Nephron progenitor cell (in vitro differentiated cells): Measurements from ENCODE around the gene ELMOD1.

Source experiments
- DNase-seq: peaks from one replicate; pipeline ENCODE4 v3.0.0; 2021
- H3K27ac Mint-ChIP-seq: 2 replicates; pipeline ENCODE4 v1.8.0; 2021; ENCODE audit warnings: mild to moderate bottlenecking, moderate library complexity, mixed read lengths
- H3K27me3 Mint-ChIP-seq: 2 replicates; pipeline ENCODE4 v1.8.0; 2021; ENCODE audit warnings: mild to moderate bottlenecking, low read depth, mixed read lengths; ENCODE audit not compliant: poor library complexity
- H3K36me3 Mint-ChIP-seq: 2 replicates; pipeline ENCODE4 v1.8.0; 2021; ENCODE audit warnings: low read depth, mixed read lengths
- H3K4me1 Mint-ChIP-seq: 2 replicates; pipeline ENCODE4 v1.8.0; 2021; ENCODE audit warnings: mixed read lengths
- H3K4me3 Mint-ChIP-seq: 2 replicates; pipeline ENCODE4 v1.8.0; 2021; ENCODE audit warnings: mild to moderate bottlenecking, moderate library complexity, mixed read lengths
- H3K9me3 Mint-ChIP-seq: 2 replicates; pipeline ENCODE4 v1.8.0; 2021; ENCODE audit warnings: mild to moderate bottlenecking, moderate library complexity, mixed read lengths
- CTCF ChIP-seq: fragments of 200-600 bp; sonication (generic); IDR thresholded peaks from 2 replicates; pipeline ENCODE4 v1.5.0; 2021; ENCODE audit warnings: antibody characterized with exemption

The ELMOD1 gene

GRCh38 chr11:107699371-107700285 is 108.7 kb downstream of the ELMOD1 start:
- H3K4me3 Mint-ChIP-seq = no peak overlapping the region
- no peak for TF ChIP-seq CTCF
- peaks cover 5% of the 10 kb centered on the region for H3K27me3 Mint-ChIP-seq

GRCh38 chr11:107702109-107702660 is 111.2 kb downstream of the ELMOD1 start:
- Mint-ChIP-seq H3K4me3 (no peak overlapping the region), H3K36me3 (no peaks in the 10 kb centered on the region), H3K9me3 (no peaks in the 10 kb centered on the region), H3K4me1 (no peaks in the 10 kb centered on the region), H3K27ac (no peak overlapping the region), H3K27me3 (peaks cover 5% of the 10 kb centered on the region)
- no peak for DNase-seq
- TF ChIP-seq CTCF = no peak

More at GRCh38 chr11:107699371-107700285, 108.7 kb downstream of the ELMOD1 start:
- DNase-seq = no peak
- no peaks in the 10 kb centered on the region for H3K9me3 Mint-ChIP-seq
- no peaks in the 10 kb centered on the region for H3K4me1 Mint-ChIP-seq
- H3K27ac Mint-ChIP-seq = peak overlapping the region; percentile 59
- no peaks in the 10 kb centered on the region for H3K36me3 Mint-ChIP-seq

- Mint-ChIP-seq H3K9me3 (no peaks in the 10 kb centered on the region), H3K4me3 (no peak overlapping the region), H3K36me3 (no peaks in the 10 kb centered on the region), H3K27me3 (peaks cover 5% of the 10 kb centered on the region), H3K4me1 (no peaks in the 10 kb centered on the region), H3K27ac (no peak overlapping the region)
- no peak for TF ChIP-seq CTCF
- no peak for DNase-seq
Observed at GRCh38 chr11:107702723-107703122, 111.8 kb downstream of the ELMOD1 start.

- H3K9me3 Mint-ChIP-seq = no peaks in the 10 kb centered on the region
- H3K4me1 Mint-ChIP-seq = no peaks in the 10 kb centered on the region
- H3K36me3 Mint-ChIP-seq = no peaks in the 10 kb centered on the region
- no peak overlapping the region for H3K27ac Mint-ChIP-seq
- H3K27me3 Mint-ChIP-seq = peaks cover 10% of the 10 kb centered on the region
- TF ChIP-seq CTCF = no peak
- H3K4me3 Mint-ChIP-seq = no peak overlapping the region
- no peak for DNase-seq
Observed at GRCh38 chr11:107704451-107704850, 113.5 kb downstream of the ELMOD1 start.

- DNase-seq = no peak
- Mint-ChIP-seq H3K27ac (no peak overlapping the region), H3K9me3 (no peaks in the 10 kb centered on the region), H3K4me1 (no peaks in the 10 kb centered on the region), H3K36me3 (no peaks in the 10 kb centered on the region), H3K4me3 (no peak overlapping the region), H3K27me3 (peaks cover 8% of the 10 kb centered on the region)
- TF ChIP-seq CTCF = no peak
Observed at GRCh38 chr11:107705027-107705426, 114.1 kb downstream of the ELMOD1 start.

DNA sequence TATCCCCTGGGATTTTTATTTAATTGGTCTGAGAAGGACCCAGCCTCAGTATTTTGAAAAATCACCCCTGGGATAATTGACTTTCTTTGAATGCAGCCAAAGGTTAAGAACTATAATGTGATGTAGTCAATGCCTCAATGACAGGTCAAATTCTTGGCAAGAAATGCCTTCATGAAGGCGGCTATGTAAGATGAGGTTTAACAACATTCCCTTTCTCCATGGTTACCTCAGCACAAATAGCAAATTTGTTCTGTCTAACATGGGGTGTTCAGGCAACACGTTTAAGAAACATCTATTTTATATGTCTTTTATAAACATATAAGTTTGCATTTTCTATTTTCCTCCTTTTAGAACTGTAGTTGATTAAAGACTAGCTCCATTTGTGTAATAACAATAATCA is 115.6 kb downstream of the ELMOD1 start:
- H3K9me3 Mint-ChIP-seq = no peaks in the 10 kb centered on the region

More for the DNA sequence above, 115.6 kb downstream of the ELMOD1 start:
- H3K36me3 Mint-ChIP-seq = no peaks in the 10 kb centered on the region
- H3K27ac Mint-ChIP-seq = no peak overlapping the region
- peaks cover 5% of the 10 kb centered on the region for H3K27me3 Mint-ChIP-seq
- no peaks in the 10 kb centered on the region for H3K4me1 Mint-ChIP-seq
- TF ChIP-seq CTCF = no peak
- DNase-seq = no peak
- no peak overlapping the region for H3K4me3 Mint-ChIP-seq
